Urinary bladder (tissue), 4 donors: Measurements from ENCODE around the gene KCNK5. TPM values are rescaled to one million over a fixed set of nuclear protein-coding genes. Genes with fewer than 3 reads are reported as not detected.

Experiments
- DNase-seq: peaks from one replicate; pipeline ENCODE4 v3.0.0-alpha.2; 2015; ENCODE audit errors: extremely low spot score
- H3K27ac ChIP-seq: one replicate; pipeline ENCODE4 v1.5.1; 2013; ENCODE audit warnings: low read depth, mild to moderate bottlenecking, moderate library complexity
- H3K36me3 ChIP-seq: one replicate; pipeline ENCODE4 v1.6.1; 2013; ENCODE audit warnings: mild to moderate bottlenecking, moderate library complexity; ENCODE audit not compliant: insufficient read depth
- H3K4me1 ChIP-seq: one replicate; pipeline ENCODE4 v1.6.1; 2013; ENCODE audit warnings: mild to moderate bottlenecking, moderate library complexity; ENCODE audit not compliant: insufficient read depth
- H3K4me3 ChIP-seq: one replicate; pipeline ENCODE4 v1.5.1; 2013; ENCODE audit warnings: low read depth, low read length
- WGBS: extraction: QIAGEN DNeasy Blood & Tissue Kit; methylation state at CpG from one replicate; pipeline ENCODE4 v1.1.7; 2013; 5-methylcytosine and 5-hydroxymethylcytosine counted together
- polyA plus RNA-seq: library from polyadenylated mRNA; stranded (reverse); fragments of 200-250 nt; gene quantifications from one replicate; pipeline ENCODE4 v1.2.3, GENCODE V29; 2013
- total RNA-seq: library from RNA; depleted of rRNA; stranded (reverse); fragments of >200 nt; gene quantifications from one replicate; pipeline ENCODE4 v1.2.3, GENCODE V29; 2014
- donor health status: healthy with polysubstance abuse.
- donor health status: healthy.

The KCNK5 gene
- total and polyA plus RNA-seq, 2 donors: 2.3 to 3.1 TPM

DNA sequence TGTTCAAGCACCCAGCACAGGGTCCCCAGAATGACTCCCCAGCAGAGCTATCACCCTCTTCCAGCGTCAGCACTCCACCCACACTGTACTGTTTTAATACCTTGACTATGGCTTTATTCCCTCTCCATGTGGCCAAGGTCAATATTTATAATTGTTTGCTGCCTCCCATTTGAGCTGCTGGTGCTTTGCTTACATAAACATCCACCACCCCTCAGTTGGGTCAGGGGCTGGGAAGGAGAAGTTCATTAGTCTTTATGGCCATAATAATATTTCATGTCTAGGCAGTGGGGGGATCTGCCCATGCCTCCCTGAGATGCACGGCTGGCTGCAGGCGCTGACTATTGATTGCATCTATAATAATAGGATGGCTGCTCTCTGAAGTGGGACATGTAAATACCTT is 72.5 kb downstream of the KCNK5 start:
- no peak for DNase-seq
- Histone ChIP-seq H3K4me1 (no peaks in the 10 kb centered on the region), H3K27ac (no peak overlapping the region), H3K36me3 (no peaks in the 10 kb centered on the region), H3K4me3 (no peak overlapping the region)
- WGBS: 77% methylated on average over 3 of the region's 3 CpGs

DNA sequence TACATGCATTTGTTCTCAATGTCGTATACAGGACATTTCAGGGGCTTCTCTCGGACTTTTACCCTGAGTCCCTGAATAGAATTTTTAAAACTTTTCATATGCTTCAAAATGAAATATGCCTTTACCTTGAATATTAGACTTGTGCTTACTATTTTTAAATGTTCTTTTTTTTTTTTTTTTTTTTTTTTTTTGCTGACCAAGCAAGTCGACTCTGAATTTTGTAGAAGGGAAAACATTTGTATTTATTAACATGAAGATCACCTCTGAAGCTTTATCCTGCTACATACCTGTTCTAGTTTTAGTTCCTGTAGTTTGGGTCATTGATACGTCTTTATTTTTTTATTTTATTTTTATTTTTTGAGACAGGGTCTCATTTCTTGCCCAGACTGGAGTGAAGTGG is 74.6 kb downstream of the KCNK5 start:
- Histone ChIP-seq H3K4me3 (no peak overlapping the region), H3K36me3 (no peaks in the 10 kb centered on the region), H3K4me1 (no peaks in the 10 kb centered on the region), H3K27ac (no peak overlapping the region)
- WGBS: 88% methylated on average over 4 of the region's 4 CpGs
- DNase-seq: no peak

GRCh38 chr6:39153766-39154397 is 75.4 kb downstream of the KCNK5 start:
- WGBS: 87% methylated on average over 6 of the region's 6 CpGs
- no peaks in the 10 kb centered on the region for H3K4me1 ChIP-seq
- no peak for DNase-seq
- H3K36me3 ChIP-seq: no peaks in the 10 kb centered on the region
- H3K4me3 ChIP-seq: no peak overlapping the region
- no peak overlapping the region for H3K27ac ChIP-seq

DNA sequence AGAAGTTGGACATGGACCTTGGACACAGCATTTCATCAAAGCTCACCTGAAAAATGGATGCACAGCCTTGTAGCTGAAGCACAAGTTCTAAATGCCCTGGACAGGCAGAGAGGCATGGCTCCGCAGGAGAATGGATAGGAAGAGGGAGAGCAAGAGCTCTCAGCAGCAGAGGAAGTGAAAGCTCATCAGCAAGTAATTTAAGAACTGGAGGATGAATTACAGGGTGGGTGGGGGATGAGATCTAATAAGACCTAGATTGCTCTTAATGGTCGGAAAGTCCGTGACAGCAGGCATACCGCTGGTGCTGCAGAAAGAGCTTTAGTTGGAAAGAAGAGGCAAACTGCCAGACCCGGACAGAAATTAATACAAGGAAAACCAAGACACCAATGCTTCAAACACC is 77.0 kb downstream of the KCNK5 start:
- H3K27ac ChIP-seq: no peak overlapping the region
- no peak overlapping the region for H3K4me3 ChIP-seq
- H3K4me1 ChIP-seq: no peaks in the 10 kb centered on the region
- DNase-seq: no peak
- 31% methylated on average over 5 of the region's 5 CpGs for WGBS
- H3K36me3 ChIP-seq: no peaks in the 10 kb centered on the region

GRCh38 chr6:39151211-39151610 is 78.1 kb downstream of the KCNK5 start:
- Histone ChIP-seq H3K36me3 (no peaks in the 10 kb centered on the region), H3K27ac (no peak overlapping the region), H3K4me3 (no peak overlapping the region), H3K4me1 (no peaks in the 10 kb centered on the region)
- no peak for DNase-seq
- WGBS: 49% methylated on average over 3 of the region's 3 CpGs

DNA sequence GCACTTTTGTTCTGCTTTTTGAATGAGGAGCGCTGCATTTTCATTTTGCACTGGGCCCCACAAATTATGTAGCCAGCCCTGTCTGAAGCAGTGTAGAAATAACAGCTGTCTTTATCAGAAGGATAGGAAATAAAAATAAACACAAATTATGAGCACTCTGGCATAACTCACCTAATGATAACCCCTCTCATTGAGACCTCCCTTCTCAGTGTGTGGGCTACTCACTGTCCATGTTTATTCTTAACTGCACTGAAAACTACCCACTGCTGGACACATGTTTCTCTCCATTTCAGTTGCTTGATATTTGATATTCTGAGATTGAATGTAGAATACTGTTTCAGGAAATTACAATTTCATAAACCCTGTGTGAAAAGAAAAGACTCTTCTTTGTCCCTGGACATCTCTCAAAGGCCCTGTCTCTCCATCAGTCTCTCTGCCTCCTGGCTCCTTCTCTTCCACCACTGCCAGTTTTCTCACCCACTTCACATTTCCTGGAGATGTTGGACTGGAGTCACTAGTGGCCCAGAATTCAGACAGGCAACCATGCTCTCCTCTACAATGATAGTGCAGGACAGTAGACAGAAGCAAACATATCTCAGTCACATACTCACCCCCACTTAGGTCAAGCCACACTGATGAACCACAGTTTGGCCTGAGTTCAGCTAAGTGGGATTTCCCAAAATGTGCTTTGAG is 84.6 kb downstream of the KCNK5 start:
- Histone ChIP-seq H3K4me1 (no peaks in the 10 kb centered on the region), H3K36me3 (no peaks in the 10 kb centered on the region), H3K27ac (no peak overlapping the region), H3K4me3 (no peak overlapping the region)
- DNase-seq: no peak
- 74% methylated on average over 1 of the region's 1 CpG for WGBS

- peak; percentile 20 for DNase-seq
- Histone ChIP-seq H3K36me3 (no peaks in the 10 kb centered on the region), H3K27ac (no peak overlapping the region), H3K4me3 (no peak overlapping the region), H3K4me1 (no peaks in the 10 kb centered on the region)
- 27% methylated on average over 13 of the region's 13 CpGs for WGBS
These were observed 85.9 kb downstream of the KCNK5 start for GRCh38 chr6:39143238-39143930.

DNA sequence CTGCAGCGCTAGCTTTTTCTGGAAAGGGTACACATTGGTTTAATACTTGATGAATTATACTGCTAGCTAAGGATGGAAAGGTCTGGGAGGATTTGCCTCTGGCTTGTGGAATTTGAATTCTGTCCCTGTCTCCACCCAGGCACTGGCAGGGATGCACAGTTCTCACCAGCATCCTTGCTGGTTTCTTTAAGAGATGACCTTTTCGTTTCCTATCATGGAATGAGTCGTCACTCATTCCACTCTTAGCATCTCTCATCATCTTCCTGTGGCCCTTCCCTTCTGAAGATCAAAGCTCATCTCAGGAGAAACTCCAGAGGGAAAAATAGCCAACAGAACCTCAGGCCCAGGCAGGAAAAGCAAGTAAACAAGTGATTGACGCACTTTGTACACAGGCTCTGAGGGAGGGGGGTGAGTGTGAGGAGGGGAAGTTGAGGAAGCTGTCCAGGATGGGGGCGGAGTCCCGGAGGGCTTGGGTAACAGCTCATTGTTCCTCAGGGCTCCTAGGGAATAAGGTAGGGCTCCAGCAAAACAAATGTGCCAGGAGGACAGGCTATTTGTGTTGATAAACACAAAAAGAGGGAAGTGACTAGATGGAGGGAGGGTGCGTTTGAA is 88.6 kb downstream of the KCNK5 start:
- H3K4me3 ChIP-seq: no peak overlapping the region
- WGBS: 68% methylated on average over 7 of the region's 7 CpGs
- no peak overlapping the region for H3K27ac ChIP-seq
- DNase-seq: no peak
- H3K4me1 ChIP-seq: no peaks in the 10 kb centered on the region
- H3K36me3 ChIP-seq: no peaks in the 10 kb centered on the region

Other genes starting within 250 kb of the KCNK5 start
- 0.58 TPM for gene GLP1R, start 180.7 kb downstream of the KCNK5 start, total RNA-seq
- gene GLP1R, start 180.7 kb downstream of the KCNK5 start, polyA plus RNA-seq: 0.05 TPM
- gene SAYSD1, start 114.3 kb downstream of the KCNK5 start, total RNA-seq: 20.1 TPM
- 12.6 TPM for gene SAYSD1, start 114.3 kb downstream of the KCNK5 start, polyA plus RNA-seq
- gene KCNK17, start 84.9 kb upstream of the KCNK5 start, total RNA-seq: 0.95 TPM
- 0.52 TPM for gene KCNK17, start 84.9 kb upstream of the KCNK5 start, polyA plus RNA-seq
- gene KCNK16, start 93.2 kb upstream of the KCNK5 start, total RNA-seq: not detected
- not detected for gene KCNK16, start 93.2 kb upstream of the KCNK5 start, polyA plus RNA-seq